Neural progenitor cell (in vitro differentiated cells): ENCODE measurements around the gene TGFBR3.

ENCODE experiments used
- EZH2 ChIP-seq: fragments of 200-600 bp; sonication (generic); IDR thresholded peaks from 2 replicates; pipeline ENCODE4 v1.6.1; 2017; ENCODE audit warnings: antibody characterized with exemption, mild to moderate bottlenecking, moderate library complexity
- EZH2phosphoT487 ChIP-seq: fragments of 200-600 bp; sonication (generic); IDR thresholded peaks from 2 replicates; pipeline ENCODE4 v1.6.1; 2017; ENCODE audit warnings: antibody characterized with exemption
- TF ChIP-seq, protein P1 (sequence below): fragments of 200-600 bp; sonication (generic); IDR thresholded peaks from 2 replicates; pipeline ENCODE4 v1.5.1; 2017; ENCODE audit warnings: antibody characterized with exemption, mild to moderate bottlenecking

DNA sequence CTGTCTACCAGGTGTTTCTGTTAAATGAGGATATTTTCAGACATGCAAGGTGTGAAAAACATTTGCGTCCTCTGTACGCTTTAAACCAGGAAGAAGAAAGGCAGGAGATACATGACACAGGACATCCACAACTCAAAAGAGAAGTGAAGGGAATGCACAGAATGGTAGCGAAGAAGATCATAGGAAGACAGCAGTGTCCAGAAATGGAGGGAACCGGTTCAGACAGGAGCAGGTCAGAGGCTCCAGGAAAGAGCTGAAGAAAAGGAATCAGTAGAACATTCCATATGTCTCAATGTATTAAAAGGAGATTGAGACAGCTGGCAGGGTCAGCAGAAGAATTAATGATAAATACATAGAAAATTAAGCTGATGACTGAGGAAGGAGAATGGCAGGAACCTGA is 194.4 kb downstream of the TGFBR3 start:
- TF ChIP-seq, protein P1, sequence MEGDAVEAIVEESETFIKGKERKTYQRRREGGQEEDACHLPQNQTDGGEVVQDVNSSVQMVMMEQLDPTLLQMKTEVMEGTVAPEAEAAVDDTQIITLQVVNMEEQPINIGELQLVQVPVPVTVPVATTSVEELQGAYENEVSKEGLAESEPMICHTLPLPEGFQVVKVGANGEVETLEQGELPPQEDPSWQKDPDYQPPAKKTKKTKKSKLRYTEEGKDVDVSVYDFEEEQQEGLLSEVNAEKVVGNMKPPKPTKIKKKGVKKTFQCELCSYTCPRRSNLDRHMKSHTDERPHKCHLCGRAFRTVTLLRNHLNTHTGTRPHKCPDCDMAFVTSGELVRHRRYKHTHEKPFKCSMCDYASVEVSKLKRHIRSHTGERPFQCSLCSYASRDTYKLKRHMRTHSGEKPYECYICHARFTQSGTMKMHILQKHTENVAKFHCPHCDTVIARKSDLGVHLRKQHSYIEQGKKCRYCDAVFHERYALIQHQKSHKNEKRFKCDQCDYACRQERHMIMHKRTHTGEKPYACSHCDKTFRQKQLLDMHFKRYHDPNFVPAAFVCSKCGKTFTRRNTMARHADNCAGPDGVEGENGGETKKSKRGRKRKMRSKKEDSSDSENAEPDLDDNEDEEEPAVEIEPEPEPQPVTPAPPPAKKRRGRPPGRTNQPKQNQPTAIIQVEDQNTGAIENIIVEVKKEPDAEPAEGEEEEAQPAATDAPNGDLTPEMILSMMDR, result no peak
- no peak for TF ChIP-seq EZH2
- TF ChIP-seq EZH2phosphoT487, result no peak
